OCI-M2 (cell line): ENCODE results near the gene CKB.

ENCODE experiments used
- DNase-seq: peaks from one replicate; lab custom pipeline; 2025; ENCODE audit not compliant: unreplicated experiment; lab: John Stamatoyannopoulos, UW

Gene CKB

DNA sequence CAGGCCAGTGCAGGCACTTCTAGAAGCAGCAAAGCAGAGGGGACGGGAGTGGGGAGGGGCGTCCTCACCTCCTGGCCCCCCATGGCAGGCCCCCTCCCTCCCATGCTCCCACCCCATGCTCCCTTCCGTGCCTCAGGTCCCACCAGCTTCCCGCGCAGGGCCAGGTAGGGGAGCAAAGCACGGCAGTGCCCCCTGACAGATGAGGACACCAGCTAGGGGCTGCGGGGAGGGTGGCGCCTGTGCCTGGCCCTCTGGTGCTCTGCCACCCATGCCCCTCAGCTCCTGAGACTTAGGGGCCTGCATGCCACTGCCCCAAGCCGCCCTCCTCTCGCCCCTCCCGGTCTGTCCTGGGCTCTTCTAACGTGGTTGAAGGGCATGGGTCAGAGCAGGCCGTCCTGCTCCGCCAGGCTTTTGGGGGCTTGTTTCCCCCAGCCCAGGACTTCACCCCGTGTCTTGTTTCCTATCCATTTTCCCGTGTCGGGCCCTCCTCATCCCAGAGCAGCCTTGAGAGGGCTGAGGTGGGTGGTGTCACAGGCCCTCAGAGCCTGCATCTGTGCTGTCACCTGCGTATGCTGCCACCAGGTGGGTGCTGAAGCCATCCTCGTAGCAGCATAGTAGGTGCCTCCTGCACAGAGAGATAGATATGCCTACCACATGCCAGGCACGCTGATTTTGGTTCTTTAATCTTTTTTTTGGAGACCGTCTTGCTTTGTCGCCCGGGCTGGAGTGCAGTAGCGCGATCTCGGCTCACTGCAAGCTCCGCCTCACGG is 16.6 kb upstream of the CKB start:
- DNase-seq: no peak

DNA sequence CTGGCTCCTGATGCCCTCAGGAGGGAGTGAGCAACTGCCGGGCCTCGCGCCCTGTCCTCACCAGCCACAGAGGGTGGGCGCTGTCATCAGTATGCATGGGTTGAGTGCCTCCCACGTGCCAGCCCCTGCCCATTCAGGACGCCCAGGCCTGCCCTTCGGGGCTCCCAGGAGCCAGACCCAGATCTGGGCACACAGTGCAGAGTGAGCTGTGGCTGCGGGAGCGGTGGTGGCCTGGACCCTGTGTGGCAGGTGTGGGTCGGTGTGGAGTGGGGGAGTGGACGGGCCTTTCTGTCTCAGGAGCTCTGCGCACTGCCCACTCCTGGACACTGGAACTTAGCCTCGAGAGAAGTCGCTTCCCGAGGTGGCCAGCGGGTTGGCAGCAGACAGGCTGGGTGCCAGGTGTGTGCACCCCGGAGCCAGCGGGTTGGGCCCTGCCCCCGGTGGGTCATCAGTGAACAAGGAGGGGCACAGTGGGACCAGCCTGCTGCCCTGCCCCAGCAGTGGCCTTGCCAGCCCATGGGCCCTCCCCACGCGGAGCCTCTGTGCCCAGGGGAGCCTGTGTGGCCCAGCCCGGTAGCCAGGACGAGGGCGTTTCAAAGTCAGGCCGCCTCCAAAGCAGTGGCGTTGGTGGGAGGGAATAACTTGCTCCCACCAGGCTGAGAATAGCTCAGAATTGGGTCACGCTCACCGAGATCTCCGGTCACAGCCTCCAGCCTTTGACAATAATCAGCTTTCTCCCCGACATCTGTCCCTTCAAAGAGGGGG is 15.8 kb upstream of the CKB start:
- no peak for DNase-seq

DNA sequence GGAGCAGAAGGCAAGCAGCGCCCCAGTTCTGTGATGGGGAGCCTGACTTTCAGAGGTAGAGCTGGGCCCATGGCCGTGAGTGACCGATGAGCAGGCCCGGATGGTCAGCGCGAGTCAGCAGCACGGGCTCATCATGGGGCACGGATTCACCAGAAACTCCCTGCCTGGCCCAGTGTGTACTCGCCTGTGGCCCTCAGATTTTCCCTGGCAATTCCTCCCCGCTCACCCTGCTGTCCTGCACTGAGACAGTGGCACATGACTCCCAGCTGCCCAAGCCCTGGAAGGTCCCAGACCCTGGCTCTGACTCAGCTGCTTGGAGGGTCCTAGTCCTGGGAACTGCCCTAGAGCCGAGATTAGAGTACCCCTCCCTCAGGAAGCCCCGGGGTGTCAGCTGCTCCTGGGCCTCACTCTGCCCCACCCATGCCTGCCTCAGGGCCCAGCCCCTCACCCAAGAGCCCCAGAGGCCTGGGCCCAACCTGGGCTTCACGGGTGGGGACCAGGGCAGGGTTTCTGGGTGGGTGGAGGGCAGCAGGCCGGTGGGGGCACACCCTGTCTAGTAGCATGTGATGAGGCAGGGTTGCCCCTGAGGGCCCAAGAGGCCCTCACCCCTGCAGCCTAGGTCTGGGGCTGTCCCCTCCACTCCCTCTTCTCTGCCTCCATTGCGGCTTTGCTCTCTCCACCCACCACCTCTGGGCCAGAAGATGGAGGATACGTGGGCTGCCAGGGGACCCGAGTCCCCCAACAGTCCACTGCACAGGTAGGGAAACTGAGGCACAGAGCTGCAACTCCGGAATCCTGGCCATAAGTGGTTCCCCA is 14.8 kb upstream of the CKB start:
- no peak for DNase-seq

DNA sequence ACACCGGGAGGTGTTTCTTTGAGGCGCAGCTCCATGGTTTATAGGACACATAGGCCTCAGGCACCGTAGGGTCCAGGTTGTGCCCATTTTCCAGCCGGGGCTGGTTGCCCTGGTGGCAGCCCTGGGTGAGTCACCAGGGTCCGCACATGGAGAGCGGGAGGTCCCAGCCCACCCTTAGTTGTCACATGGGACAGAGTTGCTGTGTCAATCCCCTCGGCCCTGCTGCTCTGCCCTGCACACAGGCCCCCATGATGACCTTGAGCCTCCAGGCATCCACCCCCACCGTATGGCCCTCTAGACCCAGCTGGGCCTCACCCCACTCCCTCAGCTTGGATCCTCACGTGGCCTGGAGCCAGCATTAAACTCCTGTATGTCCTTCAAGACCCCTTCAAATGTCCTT is 14.1 kb upstream of the CKB start:
- no peak for DNase-seq

DNA sequence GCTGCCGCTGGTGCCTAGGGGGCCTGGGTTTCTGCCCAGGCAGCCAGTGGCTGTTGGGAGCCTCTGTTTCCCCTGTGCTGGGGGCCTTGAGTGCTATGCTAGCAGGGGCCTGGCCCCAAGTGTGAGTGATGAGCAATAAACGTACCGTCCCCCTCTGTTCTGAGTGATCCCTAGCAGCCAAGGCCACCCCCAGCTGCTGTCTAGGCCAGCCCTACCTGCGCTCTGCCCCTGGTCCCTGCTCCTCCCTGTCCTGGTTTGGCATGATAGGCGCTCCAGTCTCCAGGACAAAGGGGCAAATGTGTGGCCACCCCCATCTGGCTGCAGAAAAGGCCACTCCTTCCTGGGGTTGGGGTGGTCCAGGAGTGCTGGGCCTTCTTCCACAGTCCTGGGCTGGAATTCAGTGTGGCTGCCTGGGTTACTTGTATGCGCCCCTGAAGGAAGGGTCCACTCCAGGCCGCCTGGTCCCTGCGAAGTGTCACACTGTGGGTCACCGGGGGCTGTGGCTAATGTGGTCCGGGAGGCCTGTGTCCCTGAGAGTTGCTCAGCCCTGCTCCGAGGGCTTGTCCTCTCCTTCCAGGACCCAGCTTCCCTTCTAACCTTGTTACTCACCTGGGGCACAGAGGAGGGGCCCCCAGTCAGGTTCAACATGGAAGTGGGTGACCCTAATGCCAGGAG is 13.4 kb upstream of the CKB start:
- DNase-seq: no peak

DNA sequence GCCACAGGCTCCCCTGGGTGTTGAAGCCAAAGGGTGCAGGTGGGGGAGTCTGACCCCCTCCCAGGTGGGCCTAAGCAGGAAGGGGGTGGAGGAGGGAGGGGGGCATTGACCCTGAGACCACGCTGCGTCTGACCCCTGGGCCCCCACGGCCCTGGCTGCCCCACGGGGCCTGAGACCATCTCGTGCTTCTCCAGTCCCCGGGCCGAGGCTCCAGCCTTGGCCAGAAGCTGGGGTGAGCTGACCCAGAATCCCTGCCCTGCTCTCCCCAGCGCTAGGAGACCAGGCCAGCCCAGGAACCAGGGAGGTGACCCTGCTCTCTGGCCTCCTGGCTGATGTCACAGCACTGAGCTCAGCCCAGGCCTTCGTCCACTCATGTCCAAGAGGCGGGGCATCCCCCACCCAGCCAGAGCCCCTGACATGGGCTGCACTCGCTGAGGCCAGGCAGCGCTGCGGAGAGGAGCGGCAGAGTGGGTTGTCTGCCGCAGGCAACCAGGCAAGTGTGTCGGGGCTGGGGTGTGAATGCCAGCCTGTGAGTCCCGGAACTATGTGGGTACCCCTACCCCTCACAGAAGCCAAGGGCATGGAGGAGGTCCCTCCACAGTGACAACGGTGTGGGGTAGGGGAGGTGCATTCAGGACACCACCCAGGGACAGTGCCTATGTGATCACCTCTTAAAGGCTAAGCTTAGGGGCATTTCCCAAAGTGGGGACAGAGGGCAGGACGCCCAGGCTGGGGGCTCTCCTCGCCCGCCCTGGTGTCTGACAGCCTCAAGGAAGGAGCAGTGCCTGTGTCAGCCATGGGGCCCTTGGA is 12.7 kb upstream of the CKB start:
- no peak for DNase-seq

DNA sequence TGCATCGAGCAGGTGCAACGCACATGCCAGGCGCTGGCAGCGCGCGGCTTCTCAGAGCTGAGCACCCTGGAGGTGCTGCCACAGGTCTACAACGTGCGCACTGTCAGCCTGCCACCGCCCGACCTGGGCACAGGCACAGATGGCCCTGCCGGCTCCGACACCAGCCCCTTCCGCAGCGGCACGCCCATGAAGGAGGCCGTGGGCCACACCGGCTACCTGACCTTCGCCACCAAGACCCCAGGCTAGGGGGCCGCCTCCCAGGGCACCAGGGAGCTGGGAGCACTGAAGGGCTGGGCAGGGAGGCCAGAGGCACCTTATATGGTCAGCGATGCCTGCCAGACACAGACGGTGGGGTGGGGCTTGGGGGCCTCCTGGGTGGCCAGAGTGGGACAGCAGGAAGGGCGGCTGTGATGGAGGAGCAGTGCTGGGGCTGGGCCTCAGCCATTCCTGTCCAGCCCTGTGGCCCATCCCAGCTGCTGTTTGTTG is 12.0 kb upstream of the CKB start:
- no peak for DNase-seq

DNA sequence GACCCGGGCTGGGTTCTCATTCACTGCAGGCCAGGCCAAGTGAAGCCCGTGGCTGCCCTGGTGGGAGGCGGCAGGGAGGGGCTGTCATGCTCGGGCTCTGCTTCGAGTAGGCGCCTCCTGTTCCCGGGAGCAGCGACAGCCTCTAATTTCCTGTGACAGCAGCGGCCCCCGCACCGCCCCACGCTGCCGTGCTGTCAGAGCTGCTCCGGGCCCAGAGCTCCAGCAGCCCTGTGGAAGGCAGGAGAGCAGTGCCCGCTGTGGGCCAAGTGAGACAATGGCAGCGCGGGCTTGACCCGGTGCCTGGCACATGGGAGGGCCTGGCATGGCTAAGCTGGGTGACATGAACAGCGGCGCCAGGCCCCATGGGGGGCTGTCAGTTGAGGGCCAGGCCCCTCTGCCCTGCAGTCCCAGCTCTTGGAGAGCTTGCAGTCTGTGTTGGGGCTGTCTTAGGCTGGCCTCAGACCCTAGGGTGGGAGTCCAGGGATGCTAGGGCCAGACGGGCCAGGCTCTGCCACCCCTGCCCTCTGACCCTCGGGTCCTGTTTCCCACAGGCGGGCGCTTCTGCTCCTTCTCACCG is 11.5 kb upstream of the CKB start:
- DNase-seq: no peak

DNA sequence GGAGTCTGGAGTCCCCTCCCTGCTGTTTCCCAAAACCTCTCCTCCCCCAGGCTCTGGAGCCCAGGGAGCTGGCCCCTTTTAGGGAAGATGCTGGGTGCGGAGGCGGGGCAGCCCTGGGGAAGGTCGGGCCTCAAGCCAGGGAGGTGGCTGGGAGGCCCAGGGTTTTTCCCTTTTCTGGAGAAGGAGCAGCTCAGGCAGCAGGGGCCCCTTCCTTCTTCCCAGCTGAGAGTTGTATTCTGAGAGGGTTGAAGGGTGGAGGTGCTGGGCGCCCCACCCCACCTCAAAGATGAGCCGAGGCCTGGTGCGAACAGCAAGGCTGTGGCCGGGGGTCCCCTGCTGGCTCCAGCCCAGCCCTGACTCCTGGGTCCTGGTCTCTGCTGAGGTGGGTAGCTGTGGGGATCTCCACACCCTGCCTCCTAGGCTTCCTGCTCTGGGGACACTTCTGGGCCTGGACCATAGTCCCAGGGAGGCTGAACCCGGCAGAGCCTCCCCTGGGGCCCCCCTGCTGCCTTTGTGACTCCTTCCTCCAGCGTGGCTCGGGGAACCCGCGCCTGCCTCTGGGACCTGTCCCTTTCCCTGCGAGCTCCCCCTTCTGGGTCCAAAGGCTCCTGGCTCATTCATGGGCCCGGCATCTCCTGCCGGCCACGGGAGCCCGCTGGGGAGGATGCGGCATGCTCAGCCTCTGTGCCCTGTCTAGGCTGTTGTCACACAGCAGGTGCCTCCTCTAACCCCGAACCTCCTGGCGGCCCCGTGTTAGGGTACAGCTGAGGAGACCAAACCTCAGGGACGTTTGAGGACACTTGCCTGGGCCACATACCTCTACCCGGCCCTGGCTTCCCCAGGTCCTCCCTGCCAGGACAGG is 10.7 kb upstream of the CKB start:
- DNase-seq: no peak

DNA sequence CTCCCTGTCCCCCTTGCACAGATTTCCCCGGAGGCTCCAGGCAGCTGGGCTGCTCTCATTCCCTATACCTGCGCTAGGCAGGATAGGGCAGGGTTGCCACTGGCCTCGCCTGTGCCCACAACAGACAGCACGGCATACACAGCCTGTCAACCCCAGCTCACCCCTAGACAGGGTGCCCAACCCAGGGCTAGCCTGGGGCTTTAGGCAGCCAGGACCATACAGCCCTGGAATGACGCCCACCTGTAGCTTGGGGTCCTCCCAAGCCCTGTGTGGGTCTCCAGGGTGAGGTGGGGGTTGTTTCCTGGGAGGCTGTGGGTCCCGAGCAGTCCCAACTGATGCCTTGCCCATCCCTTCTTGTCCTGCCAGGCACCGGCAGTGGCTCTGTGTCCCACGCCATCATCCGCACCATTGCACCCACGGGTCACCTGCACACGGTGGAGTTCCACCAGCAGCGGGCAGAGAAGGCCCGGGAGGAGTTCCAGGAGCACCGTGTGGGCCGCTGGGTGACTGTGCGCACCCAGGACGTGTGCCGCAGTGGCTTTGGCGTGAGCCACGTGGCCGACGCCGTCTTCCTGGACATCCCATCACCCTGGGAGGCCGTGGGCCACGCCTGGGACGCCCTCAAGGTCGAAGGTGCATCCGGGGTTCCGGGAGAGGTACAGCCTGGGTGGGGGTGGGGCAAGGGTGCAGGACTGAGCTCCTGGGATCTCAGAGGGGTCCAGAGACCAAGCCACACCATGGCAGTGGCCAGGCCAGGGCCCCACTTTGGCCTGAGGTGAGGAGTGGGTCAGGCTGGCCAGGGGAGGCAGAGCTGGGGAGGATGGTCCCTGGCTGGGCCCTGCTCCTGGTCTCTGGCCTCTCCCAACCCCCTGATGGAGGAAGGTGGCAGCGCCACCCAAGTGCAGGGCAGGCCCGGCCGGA is 9.8 kb upstream of the CKB start:
- DNase-seq: no peak

DNA sequence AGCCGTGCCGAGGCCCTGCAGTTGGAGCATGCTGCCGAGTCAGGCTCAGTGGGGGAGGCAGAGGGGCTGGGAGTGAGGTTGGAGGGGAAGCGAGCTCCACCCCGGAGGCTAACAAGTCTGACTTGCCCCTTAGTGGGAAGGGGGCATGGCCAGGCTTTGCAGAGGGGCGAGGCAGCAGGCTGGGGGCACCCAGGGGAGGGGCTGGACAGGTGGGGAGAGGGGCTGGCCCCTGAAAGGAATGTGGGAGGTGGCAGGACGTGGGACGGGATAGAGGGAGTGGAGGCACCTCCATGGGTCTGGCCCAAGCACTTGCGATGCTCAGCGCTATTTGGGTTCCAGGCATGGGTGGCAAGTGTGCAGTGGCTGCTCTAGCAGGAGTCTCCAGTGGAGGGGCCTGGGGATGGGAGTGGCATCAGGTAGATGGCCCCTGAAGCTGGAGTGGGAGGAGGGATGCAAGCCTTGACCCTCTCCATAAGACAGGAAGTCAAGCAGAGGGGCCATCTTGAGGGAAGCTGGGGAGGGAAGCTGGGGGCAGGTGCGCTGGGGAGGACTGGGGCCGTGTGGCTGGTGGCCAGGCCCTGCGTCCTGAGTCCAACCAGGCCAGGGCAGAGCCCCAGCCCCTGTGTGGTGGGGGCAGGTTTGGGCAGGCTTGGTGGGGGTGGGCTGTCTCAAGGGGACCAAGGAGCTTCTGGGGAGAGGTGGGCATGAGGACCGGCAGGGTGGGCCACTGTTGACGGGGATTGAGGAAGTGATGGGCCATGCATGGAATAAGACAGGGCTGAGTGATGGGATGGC is 9.0 kb upstream of the CKB start:
- DNase-seq: no peak

DNA sequence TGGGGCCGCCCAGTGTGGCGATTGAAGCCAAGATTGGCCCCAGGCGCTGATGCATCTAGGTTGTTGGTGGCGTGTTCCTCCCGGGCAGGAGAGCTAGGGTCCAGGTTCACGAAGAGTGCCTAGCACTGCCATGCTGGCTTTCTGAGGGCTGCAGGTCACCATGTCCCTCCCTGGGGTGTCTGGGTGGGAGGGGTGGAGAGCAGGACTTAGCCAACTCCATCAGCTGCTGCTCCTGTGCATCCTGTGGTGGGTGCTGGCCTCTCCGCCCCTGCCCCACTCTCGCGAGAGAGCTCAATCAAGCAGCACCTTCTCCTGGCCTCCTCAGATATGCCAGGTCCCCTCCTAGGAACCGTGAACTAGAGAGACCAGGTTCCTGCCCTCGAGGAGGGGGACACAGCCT is 8.2 kb upstream of the CKB start:
- no peak for DNase-seq

DNA sequence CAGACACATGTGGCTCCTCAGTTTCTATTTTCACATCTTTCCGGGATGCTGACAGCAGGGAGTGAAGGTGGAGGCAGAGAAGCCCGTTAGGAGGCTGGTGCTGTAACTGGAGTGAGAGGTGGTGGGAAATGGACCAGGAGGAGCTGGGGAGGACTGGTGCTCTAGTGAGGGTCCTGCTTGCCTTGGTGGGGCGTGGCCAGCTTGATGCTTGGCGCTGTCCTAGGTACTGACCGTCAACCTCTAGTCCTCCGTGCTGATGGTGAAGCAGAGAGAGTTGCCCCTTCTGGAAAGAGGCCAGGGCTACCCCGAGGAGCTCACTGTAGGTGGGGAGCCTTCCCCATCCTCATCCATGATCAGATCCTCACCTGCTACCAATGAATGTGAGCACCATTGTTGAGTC is 7.8 kb upstream of the CKB start:
- DNase-seq: no peak

DNA sequence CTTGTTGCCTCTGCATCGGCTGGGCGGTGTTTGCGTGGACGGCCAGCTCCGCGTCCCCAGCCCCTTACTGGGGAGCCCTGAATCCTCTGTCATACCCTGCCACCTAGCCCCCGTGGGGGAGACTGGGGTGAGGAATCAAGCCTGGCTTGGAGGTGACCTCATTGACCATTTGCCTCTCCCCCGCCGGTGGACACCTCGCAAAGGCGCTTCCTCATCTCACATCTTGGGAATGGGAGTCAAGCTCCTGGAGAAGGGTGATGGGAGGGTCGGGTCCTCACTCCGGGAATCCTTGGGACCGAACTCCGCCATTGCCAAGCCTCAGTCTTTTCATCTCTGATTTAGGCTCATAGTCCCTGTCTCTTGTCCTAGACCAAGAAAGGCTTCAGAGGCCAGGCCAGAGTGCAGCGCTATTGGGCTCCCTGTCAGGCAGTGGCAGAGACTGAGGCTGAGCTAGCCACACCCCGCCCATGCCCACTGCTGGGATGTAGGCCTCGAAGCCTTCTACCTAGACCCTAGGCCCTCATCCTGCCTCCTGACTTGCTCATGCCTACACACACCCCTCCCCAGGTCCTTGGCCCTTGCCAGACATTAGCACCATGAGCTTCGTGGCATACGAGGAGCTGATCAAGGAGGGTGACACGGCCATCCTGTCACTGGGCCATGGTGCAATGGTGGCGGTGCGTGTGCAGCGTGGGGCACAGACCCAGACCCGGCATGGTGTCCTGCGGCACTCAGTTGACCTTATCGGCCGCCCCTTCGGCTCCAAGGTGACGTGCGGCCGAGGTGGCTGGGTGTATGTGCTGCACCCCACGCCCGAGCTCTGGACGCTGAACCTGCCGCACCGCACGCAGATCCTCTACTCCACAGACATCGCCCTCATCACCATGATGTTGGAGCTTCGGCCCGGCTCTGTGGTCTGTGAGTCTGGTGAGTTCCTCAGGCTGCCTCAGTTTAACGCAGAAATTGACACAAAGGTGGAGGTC is 7.0 kb upstream of the CKB start:
- no peak for DNase-seq

DNA sequence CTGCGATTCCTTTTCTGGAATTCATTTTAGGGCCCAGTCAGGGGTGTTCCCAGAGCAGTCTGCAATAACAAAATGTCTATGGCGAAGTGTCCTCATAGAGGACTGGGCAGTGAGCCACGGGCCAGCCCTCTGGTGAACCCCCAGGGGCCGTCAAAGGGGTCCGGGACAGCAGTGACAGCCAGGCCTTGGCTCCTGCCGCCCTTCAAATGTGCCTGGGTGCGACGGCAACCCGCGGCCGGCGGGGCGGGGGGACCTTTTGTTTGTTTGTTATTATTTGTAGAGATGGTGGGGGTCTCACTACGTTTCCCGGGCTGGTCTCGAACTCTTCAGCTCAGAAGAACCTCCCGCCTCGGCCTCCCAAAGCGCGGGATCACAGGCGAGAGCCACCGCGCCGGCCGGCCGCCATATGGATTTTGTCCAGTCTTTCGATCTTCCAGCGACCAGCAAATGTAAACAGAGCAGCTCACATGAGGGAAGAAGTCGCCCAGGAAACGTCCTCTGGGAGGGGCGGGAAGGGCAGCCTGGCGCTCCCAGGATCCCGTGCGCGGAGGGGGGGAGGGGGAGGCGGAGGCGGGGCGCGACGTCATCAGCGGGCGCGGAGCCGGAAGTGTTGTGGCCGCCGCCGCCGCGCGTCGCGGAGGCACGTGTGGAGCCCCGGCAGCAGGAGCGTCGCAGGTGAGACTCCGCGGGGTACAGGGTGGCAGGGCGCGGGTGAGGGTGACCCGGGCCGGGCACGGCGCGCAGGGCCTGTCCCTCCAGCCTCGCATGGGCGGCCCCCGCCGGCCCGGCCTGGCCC is 6.2 kb upstream of the CKB start, which contains the start of gene TRMT61A:
TRMT61A (plus strand) TSS at position 610 of the 796 bp plus-strand sequence. CDS start 783 bp downstream, outside the sequence.
- DNase-seq: peak; percentile 38
